ENCODE data around the gene WDR20. TPM values are rescaled to one million over a fixed set of nuclear protein-coding genes. Genes with fewer than 3 reads are reported as not detected.
A peak's percentile ranks its signal among the peaks of the same experiment; 100 is the strongest.

The WDR20 gene
- polyA plus RNA-seq, 4 donors: 14.6 to 33.1 (median 23.3) TPM

GRCh38 chr14:102197317-102197853 lies 57.7 kb downstream of the WDR20 start:
- 44 to 74% (median 53%) methylated on average over 5 of the region's 5 CpGs for WGBS, 3 donors
- no peaks in the 10 kb centered on the region for H3K9me3 ChIP-seq (ENCODE audit: control insufficient read depth in 2 of 2, insufficient read depth in 1 of 2, low read depth in 1 of 2, low read length in 1 of 2)
- DNase-seq (peak; percentile 36 to 91), FAIRE-seq (no peak)
- no peak overlapping the region for H3K4me3 ChIP-seq (ENCODE audit: low read depth in 1 of 3, low read length in 3 of 3)
- peaks cover 5 to 14% (median 8%) of the 10 kb centered on the region in 3 donors for H3K4me1 ChIP-seq (ENCODE audit: control insufficient read depth in 3 of 3, insufficient read depth in 2 of 3, low read depth in 1 of 3, low read length in 2 of 3)
- H3K27me3 ChIP-seq (ENCODE audit: control insufficient read depth in 3 of 3, insufficient read depth in 3 of 3, low read length in 3 of 3): no peaks in the 10 kb centered on the region
- H3K27ac ChIP-seq (ENCODE audit: low read depth in 1 of 3, low read length in 2 of 3): peak overlapping the region in 1 of 3 donors; percentile 56
- H3K36me3 ChIP-seq (ENCODE audit: control insufficient read depth in 3 of 3, insufficient read depth in 2 of 3, low read depth in 1 of 3, low read length in 3 of 3): peaks cover 2 to 45% (median 3%) of the 10 kb centered on the region in 3 donors

GRCh38 chr14:102200690-102201352 lies 61.1 kb downstream of the WDR20 start:
- Histone ChIP-seq H3K4me3 (ENCODE audit: low read depth in 1 of 3, low read length in 3 of 3) (no peak overlapping the region), H3K9me3 (ENCODE audit: control insufficient read depth in 2 of 2, insufficient read depth in 1 of 2, low read depth in 1 of 2, low read length in 1 of 2) (no peaks in the 10 kb centered on the region), H3K4me1 (ENCODE audit: control insufficient read depth in 3 of 3, insufficient read depth in 2 of 3, low read depth in 1 of 3, low read length in 2 of 3) (peaks cover 0 to 14% (median 4%) of the 10 kb centered on the region in 3 donors), H3K27me3 (ENCODE audit: control insufficient read depth in 3 of 3, insufficient read depth in 3 of 3, low read length in 3 of 3) (no peaks in the 10 kb centered on the region), H3K36me3 (ENCODE audit: control insufficient read depth in 3 of 3, insufficient read depth in 2 of 3, low read depth in 1 of 3, low read length in 3 of 3) (peaks cover 4 to 63% (median 6%) of the 10 kb centered on the region in 3 donors), H3K27ac (ENCODE audit: low read depth in 1 of 3, low read length in 2 of 3) (no peak overlapping the region)
- no peak for DNase-seq
- WGBS, 3 donors: 79 to 92% (median 80%) methylated on average over 9 of the region's 9 CpGs
- no peak for FAIRE-seq

- H3K36me3 ChIP-seq (ENCODE audit: control insufficient read depth in 3 of 3, insufficient read depth in 2 of 3, low read depth in 1 of 3, low read length in 3 of 3): peaks cover 4 to 65% (median 6%) of the 10 kb centered on the region in 3 donors
- no peak overlapping the region for H3K4me3 ChIP-seq (ENCODE audit: low read depth in 1 of 3, low read length in 3 of 3)
- DNase-seq (no peak), FAIRE-seq (no peak)
- no peaks in the 10 kb centered on the region for H3K27me3 ChIP-seq (ENCODE audit: control insufficient read depth in 3 of 3, insufficient read depth in 3 of 3, low read length in 3 of 3)
- H3K4me1 ChIP-seq (ENCODE audit: control insufficient read depth in 3 of 3, insufficient read depth in 2 of 3, low read depth in 1 of 3, low read length in 2 of 3): peaks cover 0 to 14% (median 2%) of the 10 kb centered on the region in 3 donors
- H3K27ac ChIP-seq (ENCODE audit: low read depth in 1 of 3, low read length in 2 of 3): no peak overlapping the region
- no peaks in the 10 kb centered on the region for H3K9me3 ChIP-seq (ENCODE audit: control insufficient read depth in 2 of 2, insufficient read depth in 1 of 2, low read depth in 1 of 2, low read length in 1 of 2)
- 80 to 85% (median 81%) methylated on average over 9 of the region's 9 CpGs for WGBS, 3 donors
Measured at GRCh38 chr14:102201353-102201738, 61.6 kb downstream of the WDR20 start.

GRCh38 chr14:102201776-102202175 lies 62.1 kb downstream of the WDR20 start:
- Histone ChIP-seq H3K4me1 (ENCODE audit: control insufficient read depth in 3 of 3, insufficient read depth in 2 of 3, low read depth in 1 of 3, low read length in 2 of 3) (peaks cover 0 to 10% (median 0%) of the 10 kb centered on the region in 3 donors), H3K27me3 (ENCODE audit: control insufficient read depth in 3 of 3, insufficient read depth in 3 of 3, low read length in 3 of 3) (no peaks in the 10 kb centered on the region), H3K27ac (ENCODE audit: low read depth in 1 of 3, low read length in 2 of 3) (no peak overlapping the region), H3K4me3 (ENCODE audit: low read depth in 1 of 3, low read length in 3 of 3) (no peak overlapping the region), H3K9me3 (ENCODE audit: control insufficient read depth in 2 of 2, insufficient read depth in 1 of 2, low read depth in 1 of 2, low read length in 1 of 2) (no peaks in the 10 kb centered on the region), H3K36me3 (ENCODE audit: control insufficient read depth in 3 of 3, insufficient read depth in 2 of 3, low read depth in 1 of 3, low read length in 3 of 3) (peaks cover 3 to 65% (median 4%) of the 10 kb centered on the region in 3 donors)
- DNase-seq: no peak
- no peak for FAIRE-seq
- WGBS, 3 donors: 78 to 81% (median 79%) methylated on average over 4 of the region's 4 CpGs

- no peak overlapping the region for H3K4me3 ChIP-seq (ENCODE audit: low read depth in 1 of 3, low read length in 3 of 3)
- WGBS, 3 donors: 88 to 93% (median 90%) methylated on average over 3 of the region's 3 CpGs
- H3K36me3 ChIP-seq (ENCODE audit: control insufficient read depth in 3 of 3, insufficient read depth in 2 of 3, low read depth in 1 of 3, low read length in 3 of 3): peaks cover 3 to 74% (median 4%) of the 10 kb centered on the region in 3 donors
Measured at GRCh38 chr14:102202944-102203343, 63.2 kb downstream of the WDR20 start.

GRCh38 chr14:102203382-102203781 lies 63.7 kb downstream of the WDR20 start:
- DNase-seq (no peak), FAIRE-seq (no peak)
- 77 to 92% (median 89%) methylated on average over 6 of the region's 6 CpGs for WGBS, 3 donors
- Histone ChIP-seq H3K9me3 (ENCODE audit: control insufficient read depth in 2 of 2, insufficient read depth in 1 of 2, low read depth in 1 of 2, low read length in 1 of 2) (no peaks in the 10 kb centered on the region), H3K27ac (ENCODE audit: low read depth in 1 of 3, low read length in 2 of 3) (no peak overlapping the region), H3K4me3 (ENCODE audit: low read depth in 1 of 3, low read length in 3 of 3) (no peak overlapping the region), H3K27me3 (ENCODE audit: control insufficient read depth in 3 of 3, insufficient read depth in 3 of 3, low read length in 3 of 3) (no peaks in the 10 kb centered on the region), H3K36me3 (ENCODE audit: control insufficient read depth in 3 of 3, insufficient read depth in 2 of 3, low read depth in 1 of 3, low read length in 3 of 3) (peaks cover 3 to 75% (median 4%) of the 10 kb centered on the region in 3 donors), H3K4me1 (ENCODE audit: control insufficient read depth in 3 of 3, insufficient read depth in 2 of 3, low read depth in 1 of 3, low read length in 2 of 3) (no peaks in the 10 kb centered on the region)

More at GRCh38 chr14:102202944-102203343, 63.2 kb downstream of the WDR20 start:
- Histone ChIP-seq H3K4me1 (ENCODE audit: control insufficient read depth in 3 of 3, insufficient read depth in 2 of 3, low read depth in 1 of 3, low read length in 2 of 3) (no peaks in the 10 kb centered on the region), H3K27ac (ENCODE audit: low read depth in 1 of 3, low read length in 2 of 3) (no peak overlapping the region), H3K9me3 (ENCODE audit: control insufficient read depth in 2 of 2, insufficient read depth in 1 of 2, low read depth in 1 of 2, low read length in 1 of 2) (no peaks in the 10 kb centered on the region), H3K27me3 (ENCODE audit: control insufficient read depth in 3 of 3, insufficient read depth in 3 of 3, low read length in 3 of 3) (no peaks in the 10 kb centered on the region)
- no peak for DNase-seq
- no peak for FAIRE-seq

- no peak for FAIRE-seq
- DNase-seq: no peak
- Histone ChIP-seq H3K9me3 (ENCODE audit: control insufficient read depth in 2 of 2, insufficient read depth in 1 of 2, low read depth in 1 of 2, low read length in 1 of 2) (no peaks in the 10 kb centered on the region), H3K4me1 (ENCODE audit: control insufficient read depth in 3 of 3, insufficient read depth in 2 of 3, low read depth in 1 of 3, low read length in 2 of 3) (no peaks in the 10 kb centered on the region), H3K27ac (ENCODE audit: low read depth in 1 of 3, low read length in 2 of 3) (no peak overlapping the region), H3K27me3 (ENCODE audit: control insufficient read depth in 3 of 3, insufficient read depth in 3 of 3, low read length in 3 of 3) (no peaks in the 10 kb centered on the region), H3K4me3 (ENCODE audit: low read depth in 1 of 3, low read length in 3 of 3) (no peak overlapping the region), H3K36me3 (ENCODE audit: control insufficient read depth in 3 of 3, insufficient read depth in 2 of 3, low read depth in 1 of 3, low read length in 3 of 3) (peaks cover 4 to 74% (median 6%) of the 10 kb centered on the region in 3 donors)
- 63 to 84% (median 76%) methylated on average over 5 of the region's 5 CpGs for WGBS, 3 donors
Measured at GRCh38 chr14:102205560-102205959, 65.9 kb downstream of the WDR20 start.

GRCh38 chr14:102206918-102207317 lies 67.2 kb downstream of the WDR20 start:
- WGBS, 3 donors: 78 to 88% (median 87%) methylated on average over 8 of the region's 8 CpGs
- FAIRE-seq: no peak
- no peaks in the 10 kb centered on the region for H3K4me1 ChIP-seq (ENCODE audit: control insufficient read depth in 3 of 3, insufficient read depth in 2 of 3, low read depth in 1 of 3, low read length in 2 of 3)
- H3K4me3 ChIP-seq (ENCODE audit: low read depth in 1 of 3, low read length in 3 of 3): no peak overlapping the region
- no peaks in the 10 kb centered on the region for H3K9me3 ChIP-seq (ENCODE audit: control insufficient read depth in 2 of 2, insufficient read depth in 1 of 2, low read depth in 1 of 2, low read length in 1 of 2)
- H3K36me3 ChIP-seq (ENCODE audit: control insufficient read depth in 3 of 3, insufficient read depth in 2 of 3, low read depth in 1 of 3, low read length in 3 of 3): peaks cover 6 to 78% (median 7%) of the 10 kb centered on the region in 3 donors
- H3K27me3 ChIP-seq (ENCODE audit: control insufficient read depth in 3 of 3, insufficient read depth in 3 of 3, low read length in 3 of 3): no peaks in the 10 kb centered on the region
- H3K27ac ChIP-seq (ENCODE audit: low read depth in 1 of 3, low read length in 2 of 3): no peak overlapping the region
- no peak for DNase-seq
